ENCODE measurements around the gene PSEN1.
"Not testable (repeated sequence)": the region's sequence is repeated elsewhere in the genome, so short reads cannot be mapped to it uniquely, and the experiment has no call there.

The PSEN1 gene

GRCh38 chr14:73166399-73166798 lies 30.1 kb downstream of the PSEN1 start:
- no peak for DNase-seq

GRCh38 chr14:73167727-73168126 lies 31.4 kb downstream of the PSEN1 start:
- DNase-seq = no peak

- DNase-seq = peak in 48 of 56 donors; percentile 11 to 81 (median 60)
Measured at GRCh38 chr14:73168274-73168673, 32.0 kb downstream of the PSEN1 start.

GRCh38 chr14:73168691-73169090 lies 32.4 kb downstream of the PSEN1 start:
- DNase-seq = peak in 39 of 56 donors; percentile 9 to 76 (median 44)

- peak in 1 of 56 donors; percentile 14 for DNase-seq
Measured at GRCh38 chr14:73169855-73170254, 33.5 kb downstream of the PSEN1 start.

- no peak for DNase-seq
Measured at GRCh38 chr14:73170686-73171085, 34.4 kb downstream of the PSEN1 start.

- DNase-seq = no peak
Measured at GRCh38 chr14:73172500-73172899, 36.2 kb downstream of the PSEN1 start.

GRCh38 chr14:73173092-73173735 lies 36.9 kb downstream of the PSEN1 start:
- DNase-seq = peak in 2 of 56 donors; percentile 5 to 11

- no peak for DNase-seq
Measured at GRCh38 chr14:73176685-73177084, 40.4 kb downstream of the PSEN1 start.

- no peak for DNase-seq
Measured at GRCh38 chr14:73180385-73180805, 44.1 kb downstream of the PSEN1 start.

- not testable (repeated sequence) for DNase-seq
Measured at GRCh38 chr14:73180969-73181368, 44.7 kb downstream of the PSEN1 start.

GRCh38 chr14:73188501-73188911 lies 52.2 kb downstream of the PSEN1 start:
- no peak for DNase-seq

- DNase-seq = no peak
Measured at GRCh38 chr14:73189651-73190050, 53.3 kb downstream of the PSEN1 start.

- no peak for DNase-seq
Measured at GRCh38 chr14:73191441-73191840, 55.1 kb downstream of the PSEN1 start.

- not testable (repeated sequence) for DNase-seq
Measured at GRCh38 chr14:73194306-73194705, 58.0 kb downstream of the PSEN1 start.

- DNase-seq = no peak
Measured at GRCh38 chr14:73198253-73198652, 61.9 kb downstream of the PSEN1 start.

GRCh38 chr14:73203527-73203926 lies 67.2 kb downstream of the PSEN1 start:
- no peak for DNase-seq

GRCh38 chr14:73207615-73208014 lies 71.3 kb downstream of the PSEN1 start:
- DNase-seq = no peak

GRCh38 chr14:73208390-73208789 lies 72.1 kb downstream of the PSEN1 start:
- no peak for DNase-seq

- DNase-seq = no peak
Measured at GRCh38 chr14:73208846-73209245, 72.5 kb downstream of the PSEN1 start.

- DNase-seq = no peak
Measured at GRCh38 chr14:73209953-73210352, 73.6 kb downstream of the PSEN1 start.

- no peak for DNase-seq
Measured at GRCh38 chr14:73211251-73212040, 75.1 kb downstream of the PSEN1 start.

GRCh38 chr14:73216030-73216429 lies 79.7 kb downstream of the PSEN1 start:
- DNase-seq = no peak

Measured in nucleus accumbens (tissue), 56 donors.